Liver (tissue), 3 donors: ENCODE results near the gene TRAK2.

Experiments
- CTCF ChIP-seq: fragments of 150-350 bp; IDR thresholded peaks from 2 replicates; pipeline ENCODE4 v1.5.1; 2017; ENCODE audit warnings: improper control_type of control experiment, low read depth, low read length; ENCODE audit not compliant: missing input control
- EGR1 ChIP-seq, 2 donors: IDR thresholded peaks; 2 replicates each; pipeline ENCODE4 v1.6.1; 2016 to 2018; ENCODE audit warnings: antibody characterized with exemption in 2 of 2, low read depth in 2 of 2
- GABPA ChIP-seq, 2 donors: IDR thresholded peaks in 1 of 2; conservative IDR thresholded peaks in 1 of 2; 2 replicates each; pipeline ENCODE4 v1.6.1; 2016; ENCODE audit warnings: antibody characterized with exemption in 2 of 2, mild to moderate bottlenecking in 1 of 2, moderate library complexity in 1 of 2
- JUND ChIP-seq, 2 donors: IDR thresholded peaks; 2 replicates each; pipeline ENCODE4 v1.6.1; 2016; ENCODE audit warnings: antibody characterized with exemption in 2 of 2
- MAX ChIP-seq: IDR thresholded peaks from 2 replicates; pipeline ENCODE4 v1.6.1; 2016; ENCODE audit warnings: antibody characterized with exemption
- RAD21 ChIP-seq, 2 donors: IDR thresholded peaks; 2 replicates each; pipeline ENCODE4 v1.6.1; 2016; ENCODE audit warnings: antibody characterized with exemption in 2 of 2, mild to moderate bottlenecking in 2 of 2
- SP1 ChIP-seq: IDR thresholded peaks from 2 replicates; pipeline ENCODE4 v1.6.1; 2018; ENCODE audit warnings: antibody characterized with exemption, mild to moderate bottlenecking
- TAF1 ChIP-seq: conservative IDR thresholded peaks from 2 replicates; pipeline ENCODE4 v1.6.1; 2016; ENCODE audit warnings: antibody characterized with exemption, mild to moderate bottlenecking
- YY1 ChIP-seq: IDR thresholded peaks from 2 replicates; pipeline ENCODE4 v1.6.1; 2016; ENCODE audit warnings: antibody characterized with exemption, mild to moderate bottlenecking
- ZBTB33 ChIP-seq: IDR thresholded peaks from 2 replicates; pipeline ENCODE4 v1.6.1; 2016; ENCODE audit warnings: antibody characterized with exemption
- donor health status: healthy.
- donor health status: healthy.

- no peak for TF ChIP-seq SP1
- no peak for TF ChIP-seq CTCF
- no peak for TF ChIP-seq RAD21 (IDR thresholded peaks at IDR 0.05)
- TF ChIP-seq YY1 = no peak
- no peak for TF ChIP-seq TAF1
- TF ChIP-seq GABPA (IDR thresholded peaks at IDR 0.05 in 1 of 2, conservative IDR thresholded peaks at IDR 0.05 in 1 of 2) = no peak
- TF ChIP-seq ZBTB33 = no peak
- no peak for TF ChIP-seq JUND (IDR thresholded peaks at IDR 0.05)
- TF ChIP-seq EGR1 (IDR thresholded peaks at IDR 0.05; ENCODE audit: low read depth in 2 of 2) = no peak
- TF ChIP-seq MAX = no peak
These were observed 98.1 kb downstream of the TRAK2 start for GRCh38 chr2:201353116-201353515.
